IMR-90 (cell line): ENCODE results near the gene PPP6R1. TPM values are rescaled to one million over a fixed set of nuclear protein-coding genes. Genes with fewer than 3 reads are reported as not detected.

Experiments
- ATAC-seq: fragments of 200-7000 bp; cut with Tn5 transposase; 2 replicates; pipeline ENCODE4 v1.9.1; 2020; ENCODE audit warnings: low read depth, mild to moderate bottlenecking, moderate library complexity
- BruUV-seq: library from RNA; stranded (reverse); fragments of 400-500 nt; replicated peaks from 2 replicates; lab custom pipeline; 2021; lab: Mats Ljungman, UMichigan
- CTCF ChIA-PET: fragments of 300-600 bp; formaldehyde crosslinking; extraction: SDS; loops from one replicate; lab custom pipeline; 2021; ENCODE audit warnings: antibody characterized with exemption; lab: Yijun Ruan, JAX
- POLR2A ChIA-PET: fragments of 300-600 bp; sonication (Branson Sonifier 250); formaldehyde crosslinking; loops from one replicate; lab custom pipeline; 2022; ENCODE audit warnings: antibody characterized with exemption; ENCODE audit not compliant: unreplicated experiment; lab: Charles Lee
- DNase-seq: peaks from one replicate; pipeline ENCODE4 v3.0.0; 2013
- H2AFZ ChIP-seq: replicated peaks from 2 replicates; pipeline ENCODE3; 2013; ENCODE audit warnings: low read length, mild to moderate bottlenecking; ENCODE audit not compliant: poor library complexity
- H2AK5ac ChIP-seq: 2 replicates; pipeline ENCODE4 v1.6.1; 2013; ENCODE audit warnings: low read depth, low read length, inconsistent platforms
- H2AK9ac ChIP-seq: replicated peaks from 2 replicates; pipeline ENCODE3; 2013; ENCODE audit warnings: mild to moderate bottlenecking, low read depth, low read length, moderate library complexity; ENCODE audit not compliant: poor library complexity
- H2BK120ac ChIP-seq: 2 replicates; pipeline ENCODE4 v1.6.1; 2013; ENCODE audit warnings: low read depth, low read length, inconsistent platforms
- H2BK15ac ChIP-seq: 3 replicates; pipeline ENCODE4 v1.6.1; 2013; ENCODE audit warnings: low read depth, low read length, inconsistent platforms
- H2BK20ac ChIP-seq: 2 replicates; pipeline ENCODE4 v1.6.1; 2013; ENCODE audit warnings: low read depth, mild to moderate bottlenecking, inconsistent platforms, low read length, moderate library complexity
- H2BK5ac ChIP-seq: 2 replicates; pipeline ENCODE4 v1.6.1; 2013; ENCODE audit warnings: mild to moderate bottlenecking, low read depth, low read length, inconsistent platforms; ENCODE audit not compliant: poor library complexity, severe bottlenecking
- H3K14ac ChIP-seq: replicated peaks from 2 replicates; pipeline ENCODE4 v1.6.1; 2013; ENCODE audit warnings: low read depth, low read length, inconsistent platforms
- H3K18ac ChIP-seq: 2 replicates; pipeline ENCODE4 v1.6.1; 2013; ENCODE audit warnings: low read depth, low read length, control low read depth
- H3K23ac ChIP-seq: 2 replicates; pipeline ENCODE4 v1.6.1; 2013; ENCODE audit warnings: low read depth, low read length, inconsistent platforms
- H3K27ac ChIP-seq: 2 replicates; pipeline ENCODE4 v1.5.1; 2013; ENCODE audit warnings: mild to moderate bottlenecking, control low read depth, low read length; ENCODE audit not compliant: insufficient read depth
- H3K27me3 ChIP-seq: 2 replicates; pipeline ENCODE4 v1.6.1; 2013; ENCODE audit warnings: low read length; ENCODE audit not compliant: control insufficient read depth, insufficient read depth
- H3K36me3 ChIP-seq: 2 replicates; pipeline ENCODE4 v1.6.1; 2013; ENCODE audit warnings: low read length, mixed read lengths; ENCODE audit not compliant: control insufficient read depth, insufficient read depth
- H3K4ac ChIP-seq: 2 replicates; pipeline ENCODE4 v1.6.1; 2013; ENCODE audit warnings: low read depth, low read length, inconsistent platforms
- H3K4me1 ChIP-seq: 2 replicates; pipeline ENCODE4 v1.6.1; 2013; ENCODE audit warnings: low read length, mixed read lengths; ENCODE audit not compliant: control insufficient read depth, insufficient read depth
- H3K4me2 ChIP-seq: 2 replicates; pipeline ENCODE4 v1.6.1; 2013; ENCODE audit warnings: low read depth, mild to moderate bottlenecking, control low read depth, low read length, moderate library complexity
- H3K4me3 ChIP-seq: 2 replicates; pipeline ENCODE4 v1.5.1; 2013; ENCODE audit warnings: low read depth, mild to moderate bottlenecking, control low read depth, low read length, moderate library complexity; ENCODE audit not compliant: insufficient read depth
- H3K56ac ChIP-seq: 2 replicates; pipeline ENCODE4 v1.6.1; 2013; ENCODE audit warnings: low read length, inconsistent platforms; ENCODE audit not compliant: insufficient read depth; ENCODE audit errors: extremely low read depth
- H3K79me1 ChIP-seq, 2 experiments: 2 replicates each; pipeline ENCODE4 v1.6.1; 2013; ENCODE audit warnings: low read length in 2 of 2, inconsistent platforms in 1 of 2, low read depth in 1 of 2
- H3K9ac ChIP-seq: 2 replicates; pipeline ENCODE4 v1.6.1; 2013; ENCODE audit warnings: low read depth, low read length, control low read depth
- H3K9me1 ChIP-seq: 2 replicates; pipeline ENCODE4 v1.6.1; 2013; ENCODE audit warnings: low read length, inconsistent platforms; ENCODE audit not compliant: insufficient read depth
- H3K9me3 ChIP-seq: 2 replicates; pipeline ENCODE4 v1.6.1; 2013; ENCODE audit warnings: low read length; ENCODE audit not compliant: control insufficient read depth, insufficient read depth
- H4K20me1 ChIP-seq: 2 replicates; pipeline ENCODE4 v1.6.1; 2013; ENCODE audit warnings: low read length, inconsistent platforms; ENCODE audit not compliant: insufficient read depth
- H4K5ac ChIP-seq: 2 replicates; pipeline ENCODE4 v1.6.1; 2013; ENCODE audit warnings: mild to moderate bottlenecking, low read depth, low read length, control low read depth
- H4K8ac ChIP-seq, 2 experiments: 2 replicates each; pipeline ENCODE4 v1.6.1; 2013; ENCODE audit warnings: low read depth in 2 of 2, low read length in 2 of 2, control low read depth in 1 of 2, inconsistent platforms in 1 of 2
- H4K91ac ChIP-seq: 2 replicates; pipeline ENCODE4 v1.6.1; 2013; ENCODE audit warnings: low read depth, low read length, inconsistent platforms; ENCODE audit not compliant: insufficient read depth
- BHLHE40 ChIP-seq: fragments of 150-350 bp; IDR thresholded peaks from 2 replicates; pipeline ENCODE4 v1.6.1; 2016; ENCODE audit warnings: mild to moderate bottlenecking, low read depth, low read length
- CEBPB ChIP-seq: IDR thresholded peaks from 2 replicates; pipeline ENCODE4 v1.6.1; 2012; ENCODE audit warnings: low read depth, low read length, improper control_type of control experiment
- CHD1 ChIP-seq: IDR thresholded peaks from 2 replicates; pipeline ENCODE4 v1.6.1; 2012; ENCODE audit warnings: low read depth, low read length, improper control_type of control experiment
- CTCF ChIP-seq: conservative IDR thresholded peaks from 2 replicates; pipeline ENCODE4 v1.5.1; 2012; ENCODE audit warnings: mild to moderate bottlenecking, low read depth, low read length, improper control_type of control experiment
- ELK1 ChIP-seq: fragments of 150-350 bp; IDR thresholded peaks from 2 replicates; pipeline ENCODE4 v1.6.1; 2016; ENCODE audit warnings: low read depth, mild to moderate bottlenecking, low read length, moderate library complexity, borderline replicate concordance
- FOS ChIP-seq: fragments of 150-350 bp; IDR thresholded peaks from 2 replicates; pipeline ENCODE4 v1.6.1; 2016; ENCODE audit warnings: low read depth, low read length
- MAFK ChIP-seq: IDR thresholded peaks from 2 replicates; pipeline ENCODE4 v1.6.1; 2012; ENCODE audit warnings: low read depth, low read length, improper control_type of control experiment
- MAZ ChIP-seq: IDR thresholded peaks from 2 replicates; pipeline ENCODE4 v1.6.1; 2012; ENCODE audit warnings: low read depth, mild to moderate bottlenecking, low read length, improper control_type of control experiment, moderate library complexity, borderline replicate concordance
- MXI1 ChIP-seq: IDR thresholded peaks from 2 replicates; pipeline ENCODE4 v1.6.1; 2012; ENCODE audit warnings: low read depth, mild to moderate bottlenecking, low read length, moderate library complexity, borderline replicate concordance
- NFE2L2 ChIP-seq: fragments of 150-350 bp; IDR thresholded peaks from 2 replicates; pipeline ENCODE4 v1.6.1; 2016; ENCODE audit warnings: low read depth, mild to moderate bottlenecking, low read length
- POLR2A ChIP-seq: IDR thresholded peaks from 2 replicates; pipeline ENCODE4 v1.6.1; 2012; ENCODE audit warnings: mild to moderate bottlenecking, low read depth, low read length
- RAD21 ChIP-seq: IDR thresholded peaks from 2 replicates; pipeline ENCODE4 v1.6.1; 2012; ENCODE audit warnings: low read length, improper control_type of control experiment
- RCOR1 ChIP-seq: IDR thresholded peaks from 2 replicates; pipeline ENCODE4 v1.6.1; 2012; ENCODE audit warnings: mild to moderate bottlenecking, low read length, improper control_type of control experiment; ENCODE audit not compliant: insufficient replicate concordance
- RFX5 ChIP-seq: IDR thresholded peaks from 2 replicates; pipeline ENCODE4 v1.8.0; 2012; ENCODE audit warnings: low read depth, mild to moderate bottlenecking, low read length, moderate library complexity
- SMC3 ChIP-seq: fragments of 150-350 bp; IDR thresholded peaks from 2 replicates; pipeline ENCODE4 v1.6.1; 2016; ENCODE audit warnings: low read depth, mild to moderate bottlenecking, antibody characterized with exemption, low read length, moderate library complexity
- USF2 ChIP-seq: fragments of 150-350 bp; IDR thresholded peaks from 2 replicates; pipeline ENCODE4 v1.6.1; 2017; ENCODE audit warnings: mild to moderate bottlenecking, antibody characterized with exemption, low read length, low read depth
- WGBS, 2 experiments: methylation state at CpG; one replicate each; pipeline versions ENCODE4 v1.1.5 to v1.1.7; 2013; ENCODE audit warnings: missing lambda C conversion rate in 2 of 2; ENCODE audit not compliant: insufficient read length in 1 of 2; ENCODE audit errors: extremely low coverage in 2 of 2; 5-methylcytosine and 5-hydroxymethylcytosine counted together
- dilution Hi-C: fragments of 300-500 bp; cut with HindIII; formaldehyde crosslinking; loops from one replicate; pipeline ENCODE4 v1.14.3; 2018; ENCODE audit warnings: low sequenced_read_pairs; ENCODE audit not compliant: unreplicated experiment
- in situ Hi-C: fragments of 300-500 bp; cut with MboI; formaldehyde crosslinking; loops from 3 replicates; pipeline ENCODE4 v1.14.3; 2019; ENCODE audit warnings: low sequenced_read_pairs, inconsistent platforms, mixed read lengths
- intact Hi-C: fragments of 100-400 bp; cut with micrococcal nuclease; formaldehyde crosslinking; loops from 2 replicates; pipeline ENCODE4 v1.10.0; 2022
- polyA plus RNA-seq, 3 experiments: library from polyadenylated mRNA; depleted of rRNA; stranded (reverse); fragments of >200 nt; gene quantifications; 2 replicates each; pipeline ENCODE4 v1.2.3, GENCODE V29; 2012; ENCODE audit warnings: low replicate concordance in 1 of 3
- total RNA-seq: library from RNA; depleted of rRNA; stranded (reverse); fragments of >200 nt; gene quantifications from 2 replicates; pipeline ENCODE4 v1.2.3, GENCODE V29; 2012

PPP6R1 gene
- total and polyA plus RNA-seq, 2 of the 4 experiments (the other 2 are of a cell fraction), result 19.9 to 50.2 TPM

- Histone ChIP-seq H2AK5ac (no peak overlapping the region), H2AK9ac (no peak overlapping the region), H3K14ac (no peak overlapping the region), H3K4me2 (no peak overlapping the region), H4K20me1 (no peaks in the 10 kb centered on the region), H3K36me3 (no peaks in the 10 kb centered on the region), H4K91ac (no peak overlapping the region), H3K27ac (no peak overlapping the region), H3K79me1 (no peaks in the 10 kb centered on the region), H2BK20ac (no peak overlapping the region), H4K8ac (no peak overlapping the region), H3K23ac (no peak overlapping the region), H3K18ac (no peak overlapping the region), H2BK5ac (no peak overlapping the region), H2AFZ (no peak overlapping the region), H3K9me3 (no peaks in the 10 kb centered on the region), H2BK120ac (no peak overlapping the region), H4K5ac (no peak overlapping the region), H3K4ac (no peak overlapping the region), H3K56ac (no peak overlapping the region), H3K4me3 (no peak overlapping the region), H2BK15ac (no peak overlapping the region), H3K27me3 (peaks cover 2% of the 10 kb centered on the region), H3K9ac (no peak overlapping the region), H3K9me1 (no peaks in the 10 kb centered on the region; the same call in 1 of the 2 replicates), H3K4me1 (no peaks in the 10 kb centered on the region)
- in situ Hi-C loops, result no loop called here
- peak; percentile 53; the same call in 1 of the 2 replicates for ATAC-seq
- POLR2A ChIA-PET, result no interaction called here
- no peak for TF ChIP-seq BHLHE40
- no peak for TF ChIP-seq RAD21
- TF ChIP-seq NFE2L2, result no peak
- TF ChIP-seq CHD1, result no peak
- no peak for TF ChIP-seq MXI1
- TF ChIP-seq SMC3, result no peak
- TF ChIP-seq MAFK, result no peak
- no peak for TF ChIP-seq USF2
- TF ChIP-seq POLR2A, result no peak
- TF ChIP-seq ELK1, result no peak
- no peak for TF ChIP-seq CTCF
- TF ChIP-seq CEBPB, result no peak
- no peak for TF ChIP-seq FOS
- TF ChIP-seq RFX5, result no peak
- no peak for TF ChIP-seq MAZ
- no peak for TF ChIP-seq RCOR1
- intact Hi-C loops, result no loop called here
- CTCF ChIA-PET, result no interaction called here
- no TSS peak for BruUV-seq
- DNase-seq, result no peak
- dilution Hi-C loops, result no loop called here
- 80% methylated on average over 1 of the region's 5 CpGs; no CpG with 5 or more reads in 1 of the 2 experiments for whole genome bisulfite sequencing, 2 experiments
Measured at GRCh38 chr19:55198651-55199050, 60.2 kb downstream of the PPP6R1 start.
